Activated CD4-positive, alpha-beta T cell treated with anti-CD3 and anti-CD28 coated beads for 36 hours (primary cell): ENCODE measurements around the gene LHX1. TPM values are rescaled to one million over a fixed set of nuclear protein-coding genes. Genes with fewer than 3 reads are reported as not detected.

Source experiments
- ATAC-seq: fragments of 200-7000 bp; cut with Tn5 transposase; one replicate; pipeline ENCODE4 v1.10.0; 2021; ENCODE audit warnings: mild to moderate bottlenecking, moderate library complexity
- CTCF ChIA-PET: fragments of 350-600 bp; sonication (Branson Sonifier 250); formaldehyde crosslinking; loops from one replicate; lab custom pipeline; 2021; ENCODE audit warnings: antibody characterized with exemption; lab: Charles Lee
- POLR2A ChIA-PET: fragments of 350-600 bp; sonication (Branson Sonifier 250); formaldehyde crosslinking; loops from one replicate; lab custom pipeline; 2021; ENCODE audit warnings: antibody characterized with exemption, inconsistent platforms; lab: Charles Lee
- DNase-seq: peaks from one replicate; pipeline ENCODE4 v3.0.0-alpha.2; 2020
- H3K27ac Mint-ChIP-seq: one replicate; pipeline ENCODE4 v1.8.0; 2021; ENCODE audit warnings: mixed read lengths
- H3K27me3 Mint-ChIP-seq: one replicate; pipeline ENCODE4 v1.8.0; 2021; ENCODE audit warnings: mixed read lengths
- H3K36me3 Mint-ChIP-seq: one replicate; pipeline ENCODE4 v1.8.0; 2021; ENCODE audit warnings: low read depth, mixed read lengths
- H3K4me1 Mint-ChIP-seq: one replicate; pipeline ENCODE4 v1.8.0; 2021; ENCODE audit warnings: mixed read lengths
- H3K4me3 Mint-ChIP-seq: one replicate; pipeline ENCODE4 v1.8.0; 2021; ENCODE audit warnings: mild to moderate bottlenecking, moderate library complexity, mixed read lengths
- H3K9me3 Mint-ChIP-seq: one replicate; pipeline ENCODE4 v1.8.0; 2021; ENCODE audit warnings: low read depth, mixed read lengths
- intact Hi-C, 2 experiments: fragments of 100-400 bp; cut with DNase I in 1 of 2; cut with micrococcal nuclease in 1 of 2; formaldehyde crosslinking; loops; one replicate each; pipeline versions ENCODE4 v1.14.2 to v1.15.1; 2022 to 2024; cut with DNase I, micrococcal nuclease
- total RNA-seq, 2 experiments: library from RNA; stranded (reverse); gene quantifications; one replicate each; pipeline ENCODE4 v1.2.3, GENCODE V29; 2021

The LHX1 gene
- total RNA-seq, 2 experiments from 2014 or later, result not detected

DNA sequence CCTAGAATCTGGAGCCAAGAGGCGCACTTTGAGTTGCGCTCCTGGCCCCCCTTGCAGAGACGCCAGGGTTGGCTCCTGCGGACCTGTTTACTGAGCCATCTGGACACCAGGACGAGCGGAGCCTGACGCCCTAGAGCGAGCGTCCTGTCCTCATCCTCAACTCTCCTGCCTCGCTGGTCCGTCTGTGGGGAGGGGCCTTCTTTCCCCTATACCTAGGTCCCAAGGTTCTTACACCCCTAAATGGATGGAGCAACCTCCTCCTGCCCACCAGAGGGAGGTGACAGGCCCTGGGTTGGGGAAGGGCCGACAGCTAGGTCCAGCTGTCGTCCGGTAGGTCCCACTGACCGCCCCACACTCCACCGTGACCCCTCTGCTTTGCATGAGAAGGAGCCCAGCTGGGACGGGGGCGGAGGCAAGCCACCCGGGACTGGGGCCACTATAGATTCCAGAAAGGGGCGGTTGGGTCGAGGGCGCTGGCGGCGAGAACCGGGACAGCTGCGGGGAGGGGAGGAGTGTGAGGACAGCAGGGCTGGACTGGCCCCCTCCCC, 3.1 kb upstream of the LHX1 start:
- DNase-seq (no peak), ATAC-seq (no peak)
- Mint-ChIP-seq H3K4me1 (peaks cover 64% of the 10 kb centered on the region), H3K4me3 (no peak overlapping the region), H3K27ac (no peak overlapping the region), H3K27me3 (peaks cover 89% of the 10 kb centered on the region), H3K36me3 (no peaks in the 10 kb centered on the region), H3K9me3 (no peaks in the 10 kb centered on the region)
- POLR2A ChIA-PET, result interaction anchor here (1.5 kb wide), 1 partner anchor 13 kb away, joined by 6 read pairs; no protein-coding TSS in a partner anchor
- intact Hi-C loops, result no loop called here
- CTCF ChIA-PET, result interaction anchor here (1.0 to 1.4 kb wide), 2 partner anchors 13 to 15 kb away, joined by 3 to 4 read pairs; partner anchors contain the start of gene AATF

DNA sequence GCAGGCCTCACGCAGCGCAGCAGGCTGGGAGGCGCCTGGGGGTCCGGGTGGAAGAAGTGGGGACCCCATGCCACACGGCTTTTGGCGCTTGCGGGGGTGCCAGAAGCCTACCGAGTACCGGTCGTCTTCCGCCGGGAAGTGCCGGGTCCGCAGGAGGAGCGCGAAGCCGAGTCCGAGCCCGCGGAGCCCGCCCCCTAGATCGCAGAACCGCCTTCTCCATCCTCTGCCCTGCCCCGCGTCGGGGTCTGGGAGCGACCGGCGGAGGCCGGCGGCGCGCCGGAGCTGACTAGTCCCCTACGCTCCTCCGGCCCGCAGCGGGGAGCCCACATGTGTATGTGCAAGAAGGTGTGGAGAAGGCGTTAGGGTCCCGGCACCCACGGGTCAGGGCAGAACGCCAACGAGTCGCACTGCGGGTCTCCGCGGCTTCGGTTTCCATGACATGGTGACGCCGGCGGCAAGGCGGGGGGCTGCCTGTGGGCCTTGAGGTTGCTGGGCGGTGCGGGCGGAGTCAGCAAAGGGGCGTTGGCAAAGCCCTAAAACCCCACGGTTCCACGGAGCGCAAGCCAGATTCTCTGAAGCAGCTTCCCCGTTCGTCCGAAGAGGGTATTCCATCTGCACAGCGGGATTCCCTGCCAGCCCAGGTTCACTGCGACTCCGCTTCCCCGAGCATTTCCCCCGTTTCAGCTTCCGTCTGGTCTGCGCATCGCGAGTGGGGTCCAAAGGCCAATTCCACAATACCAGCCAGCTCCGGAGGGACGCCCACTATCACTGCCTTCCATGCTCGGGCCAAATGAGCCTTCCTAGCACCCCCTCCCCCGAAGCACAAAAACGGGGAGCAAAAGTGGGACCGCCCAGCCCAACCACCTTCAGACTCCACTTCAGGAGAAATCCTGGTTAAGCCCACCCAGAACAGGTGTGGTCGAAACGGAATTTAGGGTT, 2.3 kb upstream of the LHX1 start:
- Mint-ChIP-seq H3K4me3 (peak overlapping the region; percentile 20), H3K27me3 (peaks cover 85% of the 10 kb centered on the region), H3K36me3 (no peaks in the 10 kb centered on the region), H3K27ac (no peak overlapping the region), H3K4me1 (peaks cover 67% of the 10 kb centered on the region), H3K9me3 (no peaks in the 10 kb centered on the region)
- ATAC-seq (no peak), DNase-seq (peak; percentile 43)
- ChIA-PET POLR2A (interaction anchor here (0.6 kb wide), 1 partner anchor 432 kb away, joined by 3 read pairs; no protein-coding TSS in a partner anchor), CTCF (no interaction called here)
- intact Hi-C loops, result loop anchor here (1.0 to 5.0 kb wide), 3 partner anchors 8 to 807 kb away; no protein-coding TSS in a partner anchor

DNA sequence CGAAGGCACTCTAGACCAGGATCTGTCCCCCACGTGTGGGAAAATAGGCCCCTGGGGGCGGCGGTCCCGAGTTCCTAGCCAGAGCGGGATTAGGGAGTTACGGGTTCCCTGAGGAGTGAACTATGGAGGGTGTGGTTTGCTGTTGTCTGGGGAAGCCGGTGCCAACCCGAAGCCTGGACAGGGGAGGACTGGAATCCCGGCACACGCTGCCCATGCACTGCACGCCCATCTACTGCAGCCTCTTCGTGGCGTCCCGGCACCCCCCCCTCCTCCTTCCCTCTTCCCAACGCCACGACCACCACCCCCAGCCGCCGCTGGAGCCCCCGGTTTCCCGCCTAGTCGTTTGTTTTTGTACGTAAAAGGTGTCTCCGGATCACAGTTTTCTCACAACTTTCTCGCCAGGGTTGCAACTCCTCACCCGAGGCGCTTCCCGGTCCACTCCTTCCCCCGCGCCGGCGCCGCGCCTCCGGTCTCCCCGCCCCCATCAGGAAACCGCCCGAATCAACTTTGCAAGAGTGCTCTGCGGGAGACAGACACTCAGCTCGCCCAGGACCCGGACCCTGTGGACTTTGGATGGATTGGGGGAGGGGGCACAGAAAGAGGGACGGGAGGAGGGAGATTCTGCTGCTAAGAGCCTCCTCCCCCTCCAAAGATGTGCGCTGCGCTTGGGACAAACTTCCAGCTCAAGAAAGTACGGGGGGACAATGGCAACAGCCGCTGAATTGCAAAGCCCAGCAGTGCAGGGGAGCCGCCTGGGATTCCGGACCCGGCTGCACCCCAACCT, 1.4 kb upstream of the LHX1 start:
- ChIA-PET CTCF (interaction anchor here (0.5 kb wide), 1 partner anchor 109 kb away, joined by 3 read pairs; no protein-coding TSS in a partner anchor), POLR2A (no interaction called here)
- intact Hi-C loops, result loop anchor here (1.0 to 5.0 kb wide), 4 partner anchors 7 to 806 kb away; no protein-coding TSS in a partner anchor
- H3K27ac Mint-ChIP-seq, result no peak overlapping the region
- peaks cover 85% of the 10 kb centered on the region for H3K27me3 Mint-ChIP-seq
- DNase-seq (no peak), ATAC-seq (no peak)
- H3K4me1 Mint-ChIP-seq, result peaks cover 71% of the 10 kb centered on the region
- H3K9me3 Mint-ChIP-seq, result no peaks in the 10 kb centered on the region
- H3K36me3 Mint-ChIP-seq, result no peaks in the 10 kb centered on the region
- H3K4me3 Mint-ChIP-seq, result peak overlapping the region; percentile 20

DNA sequence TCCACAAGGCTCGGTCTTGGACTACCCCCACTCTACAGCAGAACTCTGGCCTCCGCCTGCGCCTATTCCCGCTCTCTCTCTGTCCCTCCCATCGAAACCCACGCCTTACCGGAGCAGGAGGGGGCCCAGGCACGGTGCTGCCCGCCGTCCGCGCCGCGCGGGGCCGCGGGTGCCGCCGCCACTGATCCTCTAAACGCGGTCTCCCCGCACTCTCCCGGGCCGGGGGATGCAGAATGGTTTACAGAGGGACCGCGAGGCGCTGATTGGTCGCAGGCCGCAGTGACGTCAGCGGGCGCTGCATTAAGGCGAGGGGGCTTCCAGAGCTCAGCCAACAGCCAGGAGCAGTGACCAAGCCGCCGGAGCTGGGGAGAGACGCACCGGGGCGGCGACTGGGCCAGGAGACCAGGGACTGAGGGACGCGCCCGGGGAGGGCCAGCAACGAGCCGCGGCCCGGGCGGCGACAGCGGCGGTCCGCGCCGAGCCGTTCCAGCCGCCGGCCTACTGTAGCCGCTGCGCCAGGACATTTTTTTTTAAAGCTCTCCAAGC, 747 bp upstream of the LHX1 start:
- no peak for ATAC-seq
- ChIA-PET CTCF (interaction anchor here (0.5 kb wide), 1 partner anchor 108 kb away, joined by 3 read pairs; no protein-coding TSS in a partner anchor), POLR2A (interaction anchor here (2.5 kb wide), 1 partner anchor 13 kb away, joined by 8 read pairs; the partner anchor contains the start of gene AATF)
- H3K4me3 Mint-ChIP-seq, result peak overlapping the region; percentile 60
- no peaks in the 10 kb centered on the region for H3K9me3 Mint-ChIP-seq
- DNase-seq, result no peak
- peaks cover 72% of the 10 kb centered on the region for H3K4me1 Mint-ChIP-seq
- H3K27me3 Mint-ChIP-seq, result peaks cover 85% of the 10 kb centered on the region
- no peaks in the 10 kb centered on the region for H3K36me3 Mint-ChIP-seq
- intact Hi-C loops, result loop anchor here (2.0 to 5.0 kb wide), 3 partner anchors 130 to 806 kb away; no protein-coding TSS in a partner anchor
- H3K27ac Mint-ChIP-seq, result no peak overlapping the region

DNA sequence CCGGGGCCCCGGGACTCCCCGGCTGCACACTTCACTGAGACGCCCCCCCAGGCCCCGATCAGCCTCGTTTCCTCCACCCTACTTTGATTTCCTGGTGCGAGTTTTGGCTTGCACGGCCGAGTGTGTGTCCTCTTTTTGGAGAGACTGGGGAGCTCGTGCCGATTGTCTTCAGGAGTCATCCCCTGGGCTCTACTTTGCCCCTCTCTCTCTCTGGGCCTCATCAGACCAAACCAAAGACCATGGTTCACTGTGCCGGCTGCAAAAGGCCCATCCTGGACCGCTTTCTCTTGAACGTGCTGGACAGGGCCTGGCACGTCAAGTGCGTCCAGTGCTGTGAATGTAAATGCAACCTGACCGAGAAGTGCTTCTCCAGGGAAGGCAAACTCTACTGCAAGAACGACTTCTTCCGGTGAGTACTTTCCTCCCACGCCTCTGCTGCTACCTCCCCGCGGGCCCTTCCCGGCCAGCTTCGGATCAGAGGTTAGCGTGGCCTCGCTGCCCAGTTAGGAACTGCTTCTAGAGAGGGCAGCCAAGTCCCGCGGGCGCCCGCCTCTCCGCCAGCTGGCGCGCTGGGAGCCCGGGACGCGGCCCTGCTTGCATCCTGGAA, 787 bp downstream of the LHX1 start:
- DNase-seq (peak; percentile 60), ATAC-seq (peak; percentile 44)
- H3K4me1 Mint-ChIP-seq, result peaks cover 65% of the 10 kb centered on the region
- H3K4me3 Mint-ChIP-seq, result peak overlapping the region; percentile 60
- intact Hi-C loops, result loop anchor here (1.0 to 5.0 kb wide), 4 partner anchors 10 to 804 kb away; partner anchors contain the start of gene AATF (in 1 of the 2)
- peak overlapping the region; percentile 60 for H3K27ac Mint-ChIP-seq
- H3K9me3 Mint-ChIP-seq, result no peaks in the 10 kb centered on the region
- POLR2A ChIA-PET, result interaction anchor here (2.5 kb wide), 1 partner anchor 11 kb away, joined by 8 read pairs; the partner anchor contains the start of gene AATF
- CTCF ChIA-PET, result interaction anchor here (0.6 to 0.7 kb wide), 2 partner anchors 40 to 281 kb away, joined by 3 to 4 read pairs; no protein-coding TSS in a partner anchor
- H3K36me3 Mint-ChIP-seq, result no peaks in the 10 kb centered on the region
- peaks cover 75% of the 10 kb centered on the region for H3K27me3 Mint-ChIP-seq

DNA sequence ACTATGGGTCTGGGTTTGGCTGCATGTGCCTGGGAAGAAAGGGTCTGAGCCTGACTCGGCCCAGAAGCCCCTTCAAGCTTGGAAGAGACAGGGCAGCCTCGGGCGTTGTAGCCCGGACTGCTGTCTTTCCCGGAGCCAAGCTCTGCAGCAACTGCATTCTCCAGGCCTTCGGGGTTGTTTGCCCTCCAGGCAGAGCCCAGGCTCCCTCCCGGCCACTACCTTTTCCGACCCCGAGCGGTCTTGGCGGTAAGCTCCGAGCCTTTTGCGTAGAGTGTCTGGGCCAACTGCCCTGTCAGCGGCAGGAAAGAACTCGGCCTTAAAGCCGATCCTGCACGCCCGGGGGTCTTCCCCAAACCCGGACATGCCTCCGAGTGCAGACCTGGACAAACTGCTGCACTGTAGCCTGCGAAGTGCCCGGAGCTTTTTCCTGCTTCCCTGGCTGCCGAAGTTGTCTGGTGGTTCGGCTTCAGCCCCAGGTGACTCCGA, 1.3 kb downstream of the LHX1 start:
- Mint-ChIP-seq H3K4me3 (peak overlapping the region; percentile 60), H3K27me3 (peaks cover 74% of the 10 kb centered on the region), H3K4me1 (peaks cover 61% of the 10 kb centered on the region), H3K36me3 (no peaks in the 10 kb centered on the region), H3K9me3 (no peaks in the 10 kb centered on the region), H3K27ac (no peak overlapping the region)
- CTCF ChIA-PET, result interaction anchor here (0.7 to 0.9 kb wide), 3 partner anchors 188 to 337 kb away, joined by 3 to 4 read pairs (median 4); partner anchors contain the start of gene MRM1
- intact Hi-C loops, result loop anchor here (1.0 to 5.0 kb wide), 3 partner anchors 10 to 804 kb away; partner anchors contain the start of gene AATF (in 1 of the 2)
- DNase-seq, result no peak
- POLR2A ChIA-PET, result interaction anchor here (2.5 kb wide), 1 partner anchor 11 kb away, joined by 8 read pairs; the partner anchor contains the start of gene AATF
- no peak for ATAC-seq

DNA sequence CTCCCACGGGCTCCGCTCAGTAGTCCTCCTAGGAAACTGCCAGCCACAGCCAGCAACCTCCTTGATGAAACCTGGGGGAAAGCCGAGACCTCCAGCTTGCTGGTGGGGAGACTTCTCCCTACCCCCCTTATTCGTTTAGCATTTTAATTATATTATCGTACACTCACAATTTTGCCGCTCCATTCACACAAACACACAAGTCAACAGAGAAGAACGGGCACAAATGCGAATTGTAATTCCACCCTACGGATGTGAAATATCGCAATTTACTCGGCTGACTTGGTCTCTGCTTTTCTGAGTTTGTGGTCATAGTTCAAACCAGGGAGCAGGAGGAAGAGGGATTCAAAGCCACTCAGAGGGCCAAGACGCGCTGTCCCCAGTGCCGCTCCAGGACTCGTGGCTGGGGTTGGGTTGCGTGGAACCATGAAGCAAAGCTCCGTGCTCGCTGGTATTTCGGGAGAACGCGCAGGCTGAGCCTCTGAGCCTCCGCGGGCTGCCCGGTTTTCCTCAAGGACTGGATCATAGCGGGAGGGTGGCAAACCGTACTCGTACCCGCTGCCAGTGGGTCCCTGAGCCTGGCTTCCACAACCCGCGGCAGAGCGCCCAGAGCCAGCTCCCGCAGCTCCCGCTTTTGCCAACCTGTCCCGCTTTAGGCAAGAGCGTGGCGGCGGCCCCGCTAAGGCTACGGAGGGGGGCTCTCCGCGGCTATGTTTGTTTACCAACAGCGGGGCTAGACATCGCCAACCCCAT, 2.0 kb downstream of the LHX1 start:
- ChIA-PET POLR2A (interaction anchor here (2.5 kb wide), 1 partner anchor 10 kb away, joined by 8 read pairs; the partner anchor contains the start of gene AATF), CTCF (interaction anchor here (0.9 kb wide), 2 partner anchors 187 to 338 kb away, joined by 3 to 4 read pairs; partner anchors contain the start of gene MRM1)
- ATAC-seq, result no peak
- H3K36me3 Mint-ChIP-seq, result no peaks in the 10 kb centered on the region
- H3K4me3 Mint-ChIP-seq, result no peak overlapping the region
- H3K4me1 Mint-ChIP-seq, result peaks cover 56% of the 10 kb centered on the region
- peak overlapping the region; percentile 4 for H3K27ac Mint-ChIP-seq
- no peaks in the 10 kb centered on the region for H3K9me3 Mint-ChIP-seq
- no peak for DNase-seq
- peaks cover 71% of the 10 kb centered on the region for H3K27me3 Mint-ChIP-seq
- intact Hi-C loops, result loop anchor here (1.0 to 5.0 kb wide), 3 partner anchors 9 to 803 kb away; partner anchors contain the start of gene AATF (in 1 of the 2)

DNA sequence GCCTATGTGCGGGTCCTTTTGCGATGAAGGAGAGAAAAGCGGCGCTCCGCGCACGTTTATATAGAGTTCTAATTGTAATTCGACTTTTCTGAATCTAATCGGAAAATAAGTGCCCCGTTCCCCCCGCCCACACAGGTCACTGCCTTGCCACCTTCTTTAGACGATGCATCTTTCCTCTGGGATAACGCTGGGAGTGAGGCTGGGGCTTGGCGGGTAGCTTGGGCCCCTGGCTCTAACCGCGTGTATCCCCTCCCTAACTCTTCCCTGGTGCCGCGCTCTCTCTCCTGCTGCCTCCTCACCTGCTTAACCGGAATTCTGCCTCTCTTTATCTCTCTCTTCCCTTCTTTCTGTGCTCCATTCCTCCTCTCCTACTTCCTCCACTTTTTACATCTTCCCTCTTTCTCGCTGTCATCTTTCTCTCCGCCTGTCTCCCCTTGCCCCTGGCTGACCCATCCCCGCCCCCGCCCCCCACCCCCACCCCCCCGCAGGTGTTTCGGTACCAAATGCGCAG, 2.6 kb downstream of the LHX1 start:
- Mint-ChIP-seq H3K27me3 (peaks cover 74% of the 10 kb centered on the region), H3K9me3 (no peaks in the 10 kb centered on the region), H3K36me3 (no peaks in the 10 kb centered on the region), H3K4me3 (no peak overlapping the region), H3K4me1 (peaks cover 54% of the 10 kb centered on the region), H3K27ac (no peak overlapping the region)
- DNase-seq, result no peak
- intact Hi-C loops, result loop anchor here (1.0 to 5.0 kb wide), 3 partner anchors 8 to 802 kb away; partner anchors contain the start of gene AATF (in 1 of the 2)
- CTCF ChIA-PET, result no interaction called here
- ATAC-seq, result no peak
- POLR2A ChIA-PET, result no interaction called here
